Pons (tissue), 1 donor: Measurements from ENCODE around the gene CCN5.
"Not testable (repeated sequence)": the region's sequence is repeated elsewhere in the genome, so short reads cannot be mapped to it uniquely, and the experiment has no call there.

Source experiments
- DNase-seq: peaks from one replicate; pipeline ENCODE4 v3.0.0-alpha.2; 2016; ENCODE audit warnings: low spot score

The CCN5 gene

GRCh38 chr20:44695295-44695673 is 19.9 kb upstream of the CCN5 start:
- DNase-seq: no peak

- DNase-seq: no peak
These were observed 19.4 kb upstream of the CCN5 start for GRCh38 chr20:44695674-44696300.

DNA sequence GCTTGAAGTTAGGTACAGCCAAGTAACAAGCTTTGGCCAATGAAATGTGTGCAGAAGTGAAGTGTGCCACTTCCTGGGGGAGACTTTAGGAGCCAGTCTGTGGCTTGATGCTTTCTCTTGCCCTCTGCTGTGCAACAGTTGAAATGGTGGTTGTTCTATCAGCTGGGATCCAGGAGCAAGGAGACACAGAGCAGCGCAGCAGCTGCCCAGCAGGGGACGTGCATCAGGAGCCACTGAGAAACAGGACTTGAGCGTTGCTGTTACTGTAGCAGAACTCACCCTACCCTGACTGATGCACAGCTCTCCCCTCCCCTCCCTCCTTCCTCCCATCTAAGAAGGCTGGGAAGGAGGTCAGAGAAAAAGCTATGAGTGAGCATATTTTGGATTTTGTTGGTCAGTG is 18.9 kb upstream of the CCN5 start:
- no peak for DNase-seq

DNA sequence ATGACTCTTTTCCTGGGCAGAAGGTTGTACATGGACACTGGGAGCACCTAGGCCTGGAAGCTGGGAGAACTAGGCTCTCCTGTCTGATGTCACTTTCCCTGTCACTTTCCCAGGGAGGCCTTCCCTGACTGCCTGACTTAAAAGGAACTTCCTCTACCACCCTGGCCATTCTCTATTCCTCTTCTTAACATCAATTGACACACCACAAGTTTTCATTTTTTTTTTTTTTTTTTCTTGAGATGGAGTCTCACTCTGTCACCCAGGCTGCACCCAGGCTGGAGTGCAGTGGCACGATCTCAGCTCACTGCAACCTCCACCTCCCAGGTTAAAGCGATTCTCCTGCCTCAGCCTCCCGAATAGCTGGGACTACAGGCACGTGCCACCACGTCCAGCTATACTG is 18.1 kb upstream of the CCN5 start:
- not testable (repeated sequence) for DNase-seq

DNA sequence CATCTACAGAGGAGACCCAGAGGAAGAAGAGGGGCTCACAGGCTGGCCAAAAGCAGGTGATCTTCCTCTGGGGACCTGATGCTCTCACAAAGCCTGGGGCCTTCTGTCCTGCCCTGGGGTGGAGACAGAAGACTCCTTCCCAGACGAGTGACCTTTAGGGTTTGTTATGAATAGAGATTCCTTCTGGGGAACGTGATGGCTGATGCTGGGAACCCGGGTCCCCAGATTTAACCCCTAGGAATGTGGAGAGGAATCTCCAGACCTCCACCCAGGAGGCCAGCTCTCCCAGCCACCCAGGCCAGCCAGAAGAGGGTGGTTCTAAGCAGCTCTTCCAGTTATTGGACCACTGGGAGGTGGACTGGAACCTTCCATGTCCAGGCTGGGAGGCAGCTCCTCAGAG is 16.8 kb upstream of the CCN5 start:
- DNase-seq: no peak

- DNase-seq: no peak
These were observed 14.9 kb upstream of the CCN5 start for GRCh38 chr20:44700306-44700705.

- DNase-seq: no peak
These were observed 13.9 kb upstream of the CCN5 start for GRCh38 chr20:44701118-44701857.

- no peak for DNase-seq
These were observed 13.3 kb upstream of the CCN5 start for GRCh38 chr20:44701858-44702256.

DNA sequence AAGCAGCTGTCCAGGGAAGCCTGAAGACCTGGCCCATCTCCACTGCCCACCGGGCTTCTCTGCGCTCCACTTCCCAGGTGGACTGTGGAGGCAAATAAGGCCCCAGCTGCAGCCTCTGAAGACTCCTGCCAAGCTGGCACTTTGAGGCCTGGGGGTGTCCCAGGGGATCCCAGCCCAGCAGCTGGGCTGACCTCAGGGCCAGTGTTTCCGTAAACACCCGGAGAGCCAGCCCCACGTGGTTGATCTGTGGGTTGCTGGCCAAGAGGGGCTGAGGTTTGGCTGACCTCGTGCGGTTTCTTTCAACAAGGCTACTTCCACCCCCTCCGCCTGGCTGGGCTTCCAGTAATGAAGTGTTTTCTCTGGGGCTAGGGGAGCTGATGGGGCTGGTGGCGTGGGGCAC is 12.4 kb upstream of the CCN5 start:
- DNase-seq: peak; percentile 83

- DNase-seq: no peak
These were observed 11.8 kb upstream of the CCN5 start for GRCh38 chr20:44703183-44703925.

GRCh38 chr20:44703956-44704488 is 11.1 kb upstream of the CCN5 start:
- DNase-seq: no peak

DNA sequence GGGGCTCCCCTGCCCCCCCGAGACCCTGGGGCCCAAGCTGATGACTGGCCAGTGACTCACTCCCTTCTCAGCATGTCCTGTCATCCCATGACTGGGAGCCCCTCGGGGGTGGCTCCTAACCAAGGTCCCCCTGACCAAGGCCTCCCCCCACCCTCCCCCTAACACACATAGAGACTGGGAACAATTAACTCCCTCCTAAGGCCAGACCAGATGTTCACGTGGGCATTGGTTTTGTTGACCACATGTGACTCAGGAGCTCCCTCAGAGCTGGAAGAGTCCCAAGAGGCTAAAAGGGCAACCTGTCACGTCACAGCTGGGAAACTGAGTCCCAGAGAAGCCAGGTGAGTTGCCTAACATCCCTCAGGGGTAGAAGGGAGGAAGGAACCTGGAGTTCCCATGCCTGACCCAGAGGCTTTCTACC is 10.6 kb upstream of the CCN5 start:
- DNase-seq: no peak

DNA sequence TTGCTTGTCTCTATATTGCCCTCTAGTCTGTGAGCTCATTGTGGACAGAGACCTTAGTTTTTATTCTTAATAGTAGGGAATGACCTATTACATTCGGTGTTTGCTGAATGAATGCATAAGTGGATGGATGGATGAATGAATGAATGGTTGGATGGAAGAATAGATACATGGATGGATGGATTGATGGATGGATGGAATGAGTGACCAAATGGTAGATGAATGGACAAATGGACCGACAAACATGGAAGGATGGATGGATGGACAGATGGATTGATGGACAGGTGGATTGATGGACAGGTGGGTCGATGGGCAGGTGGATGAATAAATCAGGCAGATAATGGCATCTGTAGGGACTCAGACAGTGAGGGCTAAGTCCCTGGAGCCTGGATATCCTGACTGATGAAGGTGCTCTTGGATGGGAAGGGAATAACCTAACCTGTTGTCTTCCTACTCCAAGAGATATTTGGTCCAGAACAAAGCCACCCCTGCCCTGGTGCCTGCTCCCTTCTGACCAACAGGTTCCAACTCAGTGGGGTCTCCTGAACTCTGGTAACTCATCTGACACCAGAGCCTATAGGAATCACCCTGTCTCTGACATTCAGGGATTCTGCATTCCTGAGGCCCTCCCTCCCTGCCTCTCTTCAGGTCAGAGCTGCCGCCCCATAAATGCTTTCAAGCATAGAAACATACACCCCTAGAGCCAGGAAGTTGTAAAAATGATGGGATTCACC is 9.6 kb upstream of the CCN5 start:
- DNase-seq: no peak

GRCh38 chr20:44706301-44707017 is 8.7 kb upstream of the CCN5 start:
- DNase-seq: no peak

- no peak for DNase-seq
These were observed 8.1 kb upstream of the CCN5 start for GRCh38 chr20:44707018-44707579.

DNA sequence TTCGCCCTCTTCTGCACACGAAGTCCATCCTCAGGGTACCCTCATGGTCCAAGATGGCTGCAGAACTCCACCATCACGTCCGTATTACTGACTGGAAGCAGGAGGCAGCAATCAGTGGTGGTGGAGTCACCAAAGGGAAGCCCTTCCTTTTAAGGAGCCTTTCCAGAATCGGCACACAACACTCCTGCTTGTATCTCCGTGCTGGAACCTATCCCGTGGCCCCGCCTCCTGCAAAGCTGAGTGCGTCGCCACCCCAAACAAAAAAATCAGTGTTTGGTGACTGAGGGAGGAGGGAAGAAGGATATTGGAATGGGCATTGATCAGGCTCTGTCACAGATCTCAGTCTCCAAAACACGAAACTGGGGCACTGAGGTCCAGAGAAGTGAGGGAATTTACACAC is 5.8 kb upstream of the CCN5 start:
- no peak for DNase-seq

DNA sequence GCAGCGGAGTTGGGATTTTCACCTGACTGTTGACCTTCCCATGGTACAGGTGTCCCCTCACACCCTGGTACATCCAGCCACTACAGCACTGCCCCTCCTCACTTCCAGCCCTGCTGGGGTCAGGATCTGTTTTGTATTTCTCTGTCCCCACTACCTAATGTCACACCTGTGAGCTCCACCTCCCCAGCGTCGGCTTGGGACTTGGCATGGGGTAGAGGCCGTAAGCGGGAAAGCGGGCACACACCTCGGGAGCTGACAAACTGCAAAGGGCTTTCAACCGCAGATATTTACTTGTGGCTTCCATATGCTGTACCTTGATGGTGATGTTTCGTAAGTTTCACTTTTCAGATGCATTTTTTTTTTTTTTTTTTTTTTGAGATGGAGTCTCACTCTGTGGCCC is 5.4 kb upstream of the CCN5 start:
- no peak for DNase-seq

DNA sequence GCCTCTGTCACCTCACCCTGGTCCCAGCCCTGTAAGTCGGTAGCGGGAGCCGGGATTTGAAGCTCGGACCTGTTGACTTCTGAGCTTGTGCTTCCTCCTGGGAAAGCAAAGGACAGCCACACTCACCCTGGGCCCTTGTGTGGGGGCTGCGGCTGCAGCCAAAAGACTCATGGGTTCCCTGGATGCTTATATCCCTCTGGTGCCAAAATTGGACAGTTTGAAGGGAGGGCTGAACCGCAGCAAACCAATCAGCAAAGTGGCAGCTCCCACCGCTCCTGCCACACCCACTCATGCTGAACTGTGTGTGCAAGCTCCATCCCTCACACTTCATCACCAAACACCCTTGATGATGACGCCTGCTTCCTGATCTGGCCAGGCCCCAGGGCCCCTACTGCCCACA is 3.9 kb upstream of the CCN5 start:
- DNase-seq: no peak

- DNase-seq: no peak
These were observed 968 bp upstream of the CCN5 start for GRCh38 chr20:44714102-44714700.

GRCh38 chr20:44715499-44716308 is 535 bp downstream of the CCN5 start:
- DNase-seq: no peak
